Brain microvascular endothelial cell (primary cell): ENCODE results near the gene USP49.

Experiments
- DNase-seq: peaks from one replicate; pipeline ENCODE4 v3.0.0-alpha.2; 2020
- H3K27ac ChIP-seq: fragments of 250-450 bp; sonication (Bioruptor Pico); 2 replicates; pipeline ENCODE4 v1.5.1; 2020; ENCODE audit warnings: mild to moderate bottlenecking, moderate library complexity
- H3K27me3 ChIP-seq: fragments of 250-450 bp; sonication (Bioruptor Pico); replicated peaks from 2 replicates; pipeline ENCODE4 v1.5.1; 2020; ENCODE audit warnings: mild to moderate bottlenecking
- H3K36me3 ChIP-seq: fragments of 250-450 bp; sonication (Bioruptor Pico); replicated peaks from 2 replicates; pipeline ENCODE4 v1.5.1; 2020; ENCODE audit warnings: mild to moderate bottlenecking
- H3K4me3 ChIP-seq: 2 replicates; pipeline ENCODE4 v1.5.1; 2011; ENCODE audit warnings: low read depth, mild to moderate bottlenecking, control low read depth, low read length, moderate library complexity
- CTCF ChIP-seq: IDR thresholded peaks from 2 replicates; pipeline ENCODE4 v1.5.1; 2011; ENCODE audit warnings: low read depth, mild to moderate bottlenecking, moderate library complexity, low read length, control low read depth, inconsistent platforms; ENCODE audit errors: missing control alignments
- in situ Hi-C: cut with HindIII; loops from 2 replicates; pipeline ENCODE4 v1.10.0; 2017; ENCODE audit warnings: low sequenced_read_pairs, low pct_ligation_motif_present

The USP49 gene

GRCh38 chr6:41901882-41902519 is 6.8 kb upstream of the USP49 start:
- DNase-seq = no peak
- in situ Hi-C loops = no loop called here
- no peak overlapping the region for H3K27ac ChIP-seq
- TF ChIP-seq CTCF = peak; percentile 58
- no peak overlapping the region for H3K4me3 ChIP-seq
- H3K36me3 ChIP-seq = peaks cover 21% of the 10 kb centered on the region
- H3K27me3 ChIP-seq = no peaks in the 10 kb centered on the region

- in situ Hi-C loops = no loop called here
- Histone ChIP-seq H3K36me3 (peaks cover 13% of the 10 kb centered on the region), H3K4me3 (no peak overlapping the region), H3K27ac (no peak overlapping the region), H3K27me3 (no peaks in the 10 kb centered on the region)
- no peak for DNase-seq
- TF ChIP-seq CTCF = no peak
Observed at GRCh38 chr6:41900861-41901260, 5.7 kb upstream of the USP49 start.

- Histone ChIP-seq H3K27ac (peak overlapping the region; percentile 89), H3K27me3 (no peaks in the 10 kb centered on the region), H3K4me3 (no peak overlapping the region), H3K36me3 (peaks cover 2% of the 10 kb centered on the region)
- no peak for DNase-seq
- in situ Hi-C loops = no loop called here
- TF ChIP-seq CTCF = no peak
Observed at GRCh38 chr6:41896281-41896680, 1.1 kb upstream of the USP49 start.

- H3K36me3 ChIP-seq = no peaks in the 10 kb centered on the region
Observed at GRCh38 chr6:41894366-41895299, 542 bp downstream of the USP49 start.

GRCh38 chr6:41892921-41893564 is 2.1 kb downstream of the USP49 start:
- in situ Hi-C loops = no loop called here
- no peak overlapping the region for H3K27ac ChIP-seq
- no peaks in the 10 kb centered on the region for H3K27me3 ChIP-seq
- no peak overlapping the region for H3K4me3 ChIP-seq
- H3K36me3 ChIP-seq = no peaks in the 10 kb centered on the region
- no peak for TF ChIP-seq CTCF
- DNase-seq = no peak

More at GRCh38 chr6:41894366-41895299, 542 bp downstream of the USP49 start:
- DNase-seq = no peak
- Histone ChIP-seq H3K27ac (no peak overlapping the region), H3K27me3 (no peaks in the 10 kb centered on the region), H3K4me3 (peak overlapping the region; percentile 81)
- TF ChIP-seq CTCF = no peak
- in situ Hi-C loops = no loop called here
